AG10803 (cell line): ENCODE results near the gene HNRNPUL1.
A peak's percentile ranks its signal among the peaks of the same experiment; 100 is the strongest.
"Not testable (repeated sequence)": the region's sequence is repeated elsewhere in the genome, so short reads cannot be mapped to it uniquely, and the experiment has no call there.

ENCODE experiments used
- DNase-seq: peaks from one replicate; pipeline ENCODE4 v3.0.0; 2010; ENCODE audit warnings: low read depth
- H3K4me3 ChIP-seq: 2 replicates; pipeline ENCODE4 v1.5.1; 2011; ENCODE audit warnings: mild to moderate bottlenecking, low read length, control low read depth
- TF ChIP-seq, protein P1 (sequence below): conservative IDR thresholded peaks from 2 replicates; pipeline ENCODE4 v1.5.1; 2011; ENCODE audit warnings: mild to moderate bottlenecking, low read length, control low read depth, inconsistent platforms

Gene HNRNPUL1

DNA sequence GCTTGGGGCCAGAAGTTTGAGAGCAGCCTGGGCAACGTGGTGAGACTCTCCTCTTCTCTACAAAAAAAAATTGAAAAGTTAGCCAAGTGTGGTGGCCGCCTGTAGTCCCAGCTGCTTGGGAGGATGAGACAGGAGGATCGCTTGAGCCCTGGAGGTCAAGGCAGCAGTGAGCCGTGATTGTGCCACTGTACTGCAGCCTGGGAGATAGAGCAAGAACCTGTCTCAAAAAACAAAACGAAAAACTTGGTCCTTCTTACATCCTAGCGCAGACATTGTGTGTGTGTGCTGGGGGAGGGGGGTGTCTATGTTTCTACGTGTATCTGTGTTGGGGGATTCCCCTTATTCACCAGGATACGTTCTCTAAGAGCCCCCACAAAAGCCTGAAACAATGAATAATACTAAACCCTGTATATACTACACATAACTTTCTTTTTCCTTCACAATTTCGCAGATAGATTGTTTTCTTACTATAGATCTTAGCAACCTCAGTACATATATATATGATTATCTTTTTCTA, 37.2 kb upstream of the HNRNPUL1 start:
- DNase-seq: no peak
- TF ChIP-seq, protein P1, sequence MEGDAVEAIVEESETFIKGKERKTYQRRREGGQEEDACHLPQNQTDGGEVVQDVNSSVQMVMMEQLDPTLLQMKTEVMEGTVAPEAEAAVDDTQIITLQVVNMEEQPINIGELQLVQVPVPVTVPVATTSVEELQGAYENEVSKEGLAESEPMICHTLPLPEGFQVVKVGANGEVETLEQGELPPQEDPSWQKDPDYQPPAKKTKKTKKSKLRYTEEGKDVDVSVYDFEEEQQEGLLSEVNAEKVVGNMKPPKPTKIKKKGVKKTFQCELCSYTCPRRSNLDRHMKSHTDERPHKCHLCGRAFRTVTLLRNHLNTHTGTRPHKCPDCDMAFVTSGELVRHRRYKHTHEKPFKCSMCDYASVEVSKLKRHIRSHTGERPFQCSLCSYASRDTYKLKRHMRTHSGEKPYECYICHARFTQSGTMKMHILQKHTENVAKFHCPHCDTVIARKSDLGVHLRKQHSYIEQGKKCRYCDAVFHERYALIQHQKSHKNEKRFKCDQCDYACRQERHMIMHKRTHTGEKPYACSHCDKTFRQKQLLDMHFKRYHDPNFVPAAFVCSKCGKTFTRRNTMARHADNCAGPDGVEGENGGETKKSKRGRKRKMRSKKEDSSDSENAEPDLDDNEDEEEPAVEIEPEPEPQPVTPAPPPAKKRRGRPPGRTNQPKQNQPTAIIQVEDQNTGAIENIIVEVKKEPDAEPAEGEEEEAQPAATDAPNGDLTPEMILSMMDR: no peak
- H3K4me3 ChIP-seq: peak overlapping the region; percentile 51

DNA sequence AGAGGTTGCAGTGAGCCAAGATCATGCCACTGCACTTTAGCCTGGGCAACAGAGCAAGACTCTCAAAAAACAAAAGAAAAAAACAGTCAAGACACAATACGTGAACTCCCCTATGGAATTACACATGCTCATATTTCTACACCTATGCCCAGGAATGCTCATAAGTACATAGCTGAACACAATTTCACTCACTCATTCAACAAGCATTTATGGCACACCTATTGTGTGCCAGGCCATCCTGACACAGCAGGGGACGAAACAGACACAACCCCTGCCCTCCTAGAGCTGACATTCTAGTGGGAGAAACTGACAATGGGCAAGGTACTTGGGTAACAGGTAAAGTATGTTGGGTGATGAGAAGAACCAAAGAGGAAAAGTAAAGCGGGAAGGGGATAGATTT, 35.7 kb upstream of the HNRNPUL1 start:
- H3K4me3 ChIP-seq: no peak overlapping the region
- no peak for DNase-seq
- TF ChIP-seq, protein P1: no peak

DNA sequence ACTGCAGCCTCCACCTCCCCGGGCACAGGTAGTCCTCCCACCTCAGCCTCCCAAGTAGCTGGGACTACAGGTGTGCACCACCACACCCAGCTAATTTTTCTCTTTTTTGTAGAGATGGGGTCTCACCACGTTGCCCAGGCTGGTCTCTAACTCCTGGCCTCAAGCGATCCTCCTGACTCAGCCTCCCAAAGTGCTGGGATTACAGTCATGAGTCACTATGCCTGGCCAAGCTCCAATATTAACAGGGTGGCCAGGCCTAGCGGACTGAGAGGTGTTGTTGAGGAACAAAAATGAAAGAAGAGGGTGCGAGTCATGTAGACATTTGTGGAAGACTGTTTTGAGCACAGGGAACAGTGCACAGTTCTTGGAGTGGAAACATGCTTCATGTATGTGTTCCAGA, 34.8 kb upstream of the HNRNPUL1 start:
- peak; percentile 33 for DNase-seq
- not testable (repeated sequence) for H3K4me3 ChIP-seq

DNA sequence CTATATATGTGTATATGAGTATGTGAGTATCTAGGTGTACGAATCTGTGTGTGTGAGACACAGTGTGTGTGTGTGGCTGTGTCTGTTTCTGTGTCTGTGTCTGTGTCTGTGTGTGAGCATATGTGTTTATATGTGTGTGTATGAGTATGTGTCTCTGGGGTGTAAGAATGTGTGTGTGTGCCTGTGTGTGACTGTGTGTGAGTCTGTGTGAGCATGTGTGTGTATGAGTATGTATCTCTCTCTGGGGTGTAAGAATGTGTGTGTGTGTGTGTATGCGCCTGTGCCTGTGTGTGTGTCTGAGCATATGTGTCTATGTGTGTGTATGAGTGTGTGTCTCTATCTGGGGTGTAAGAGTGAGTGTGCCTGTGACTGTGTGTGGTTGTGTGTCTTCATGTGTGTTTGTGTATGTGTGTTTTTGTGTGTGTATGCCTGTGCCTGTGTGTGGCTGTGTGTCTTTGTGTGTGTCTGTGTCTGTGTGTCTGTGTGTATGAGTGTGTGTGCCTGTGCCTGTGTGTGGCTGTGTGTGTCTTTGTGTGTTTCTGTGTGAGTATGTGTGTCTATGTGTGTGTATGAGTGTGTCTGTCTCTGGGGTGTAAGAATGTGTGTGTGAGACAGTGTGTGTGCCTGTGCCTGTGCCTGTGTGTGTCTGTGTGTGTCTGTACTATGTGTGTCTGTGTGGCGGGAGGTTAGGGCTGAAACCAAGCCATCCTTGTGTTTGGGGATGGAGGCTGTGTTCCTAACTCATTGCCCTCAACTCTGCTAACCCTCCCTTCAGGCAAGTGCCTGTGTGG, 33.9 kb upstream of the HNRNPUL1 start:
- no peak overlapping the region for H3K4me3 ChIP-seq
- DNase-seq: no peak
- TF ChIP-seq, protein P1: no peak

DNA sequence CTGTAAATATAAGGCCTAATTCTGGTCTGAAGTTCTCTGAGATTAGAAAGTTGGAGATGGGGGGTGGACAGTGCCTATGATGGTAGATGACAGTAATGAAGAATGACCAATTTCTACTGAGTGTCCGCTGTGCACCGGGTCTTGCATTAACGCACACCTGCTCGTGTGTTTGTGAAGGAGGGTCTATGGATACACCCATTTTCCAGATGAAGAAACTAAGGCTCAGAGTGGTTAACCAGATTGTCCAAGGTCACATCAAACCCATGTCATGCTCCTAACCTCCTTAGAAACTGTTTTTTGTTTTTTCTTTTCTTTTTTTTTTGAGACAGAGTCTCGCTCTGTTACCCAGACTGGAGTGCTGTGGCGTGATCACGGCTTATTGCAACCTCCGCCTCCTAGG, 31.5 kb upstream of the HNRNPUL1 start:
- TF ChIP-seq, protein P1: no peak
- no peak overlapping the region for H3K4me3 ChIP-seq
- no peak for DNase-seq

DNA sequence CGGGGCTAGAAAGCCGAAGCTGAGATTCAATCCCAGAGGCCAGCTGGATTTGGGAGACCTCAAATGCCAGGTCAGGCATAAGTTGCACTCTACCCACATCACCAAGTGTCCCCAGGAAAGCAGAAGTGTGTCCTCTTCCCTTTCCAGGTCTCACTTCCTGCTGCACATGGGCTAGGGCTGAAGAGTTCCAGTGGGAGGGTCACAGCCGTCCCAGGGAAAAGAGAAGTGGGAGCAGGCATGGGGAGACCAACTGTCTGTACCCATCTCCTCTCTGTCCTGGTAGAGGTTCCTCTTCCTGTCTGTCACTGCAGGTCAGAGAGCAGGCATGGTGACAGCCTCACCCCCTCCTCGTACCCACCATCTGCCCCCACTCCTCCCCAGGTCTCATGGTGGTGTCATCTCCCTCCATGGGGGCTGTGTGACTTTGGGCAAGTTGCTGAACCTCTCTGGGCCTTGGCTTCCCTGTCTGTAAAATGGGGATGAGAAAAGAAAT, 30.4 kb upstream of the HNRNPUL1 start:
- TF ChIP-seq, protein P1: no peak
- no peak for DNase-seq

DNA sequence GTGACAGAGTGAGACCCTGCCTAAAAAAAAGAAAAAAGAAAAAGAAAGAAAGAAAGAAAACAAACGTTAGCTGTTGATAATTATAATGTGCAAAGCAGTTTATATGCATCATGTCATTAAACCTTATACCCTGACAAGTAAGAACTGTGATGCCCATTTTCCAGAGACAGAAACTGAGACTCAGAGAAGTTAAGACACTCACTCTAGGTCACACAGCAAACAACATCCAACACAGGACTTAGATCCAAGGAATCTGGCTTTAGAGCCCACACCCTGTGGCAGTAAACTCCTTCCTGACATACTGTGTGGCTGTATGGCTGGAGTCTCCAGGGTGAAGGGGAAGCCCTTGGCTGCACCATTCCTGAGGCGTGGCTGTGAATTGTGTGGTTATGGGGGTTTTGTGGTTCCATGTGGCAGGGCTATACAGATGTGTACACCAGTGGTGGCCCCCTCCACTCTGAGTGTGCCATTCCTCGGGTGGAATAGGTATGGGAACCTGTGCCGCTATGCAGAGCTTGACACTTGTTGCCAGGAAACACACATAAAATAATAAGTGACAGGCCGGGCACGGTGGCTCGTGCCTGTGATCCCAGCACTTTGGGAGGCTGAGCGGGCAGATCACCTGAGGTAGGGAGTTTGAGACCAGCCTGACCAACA, 29.5 kb upstream of the HNRNPUL1 start:
- no peak overlapping the region for H3K4me3 ChIP-seq
- TF ChIP-seq, protein P1: no peak
- no peak for DNase-seq

More for the DNA sequence above, 30.4 kb upstream of the HNRNPUL1 start:
- no peak overlapping the region for H3K4me3 ChIP-seq
